Measurements from ENCODE around the gene ELF3.
"Not testable (repeated sequence)": the region's sequence is repeated elsewhere in the genome, so short reads cannot be mapped to it uniquely, and the experiment has no call there.

Gene ELF3

GRCh38 chr1:202034149-202034682 lies 23.8 kb downstream of the ELF3 start:
- Histone ChIP-seq H3K4me1 (ENCODE audit: insufficient read depth, low read length) (no peaks in the 10 kb centered on the region), H3K36me3 (ENCODE audit: insufficient read depth, low read length) (no peaks in the 10 kb centered on the region), H3K4me3 (ENCODE audit: low read length) (no peak overlapping the region), H3K9me3 (ENCODE audit: low read length) (no peaks in the 10 kb centered on the region), H3K27me3 (ENCODE audit: insufficient read depth, low read length) (peaks cover 2% of the 10 kb centered on the region), H2AFZ (ENCODE audit: low read depth, low read length) (no peak overlapping the region)

DNA sequence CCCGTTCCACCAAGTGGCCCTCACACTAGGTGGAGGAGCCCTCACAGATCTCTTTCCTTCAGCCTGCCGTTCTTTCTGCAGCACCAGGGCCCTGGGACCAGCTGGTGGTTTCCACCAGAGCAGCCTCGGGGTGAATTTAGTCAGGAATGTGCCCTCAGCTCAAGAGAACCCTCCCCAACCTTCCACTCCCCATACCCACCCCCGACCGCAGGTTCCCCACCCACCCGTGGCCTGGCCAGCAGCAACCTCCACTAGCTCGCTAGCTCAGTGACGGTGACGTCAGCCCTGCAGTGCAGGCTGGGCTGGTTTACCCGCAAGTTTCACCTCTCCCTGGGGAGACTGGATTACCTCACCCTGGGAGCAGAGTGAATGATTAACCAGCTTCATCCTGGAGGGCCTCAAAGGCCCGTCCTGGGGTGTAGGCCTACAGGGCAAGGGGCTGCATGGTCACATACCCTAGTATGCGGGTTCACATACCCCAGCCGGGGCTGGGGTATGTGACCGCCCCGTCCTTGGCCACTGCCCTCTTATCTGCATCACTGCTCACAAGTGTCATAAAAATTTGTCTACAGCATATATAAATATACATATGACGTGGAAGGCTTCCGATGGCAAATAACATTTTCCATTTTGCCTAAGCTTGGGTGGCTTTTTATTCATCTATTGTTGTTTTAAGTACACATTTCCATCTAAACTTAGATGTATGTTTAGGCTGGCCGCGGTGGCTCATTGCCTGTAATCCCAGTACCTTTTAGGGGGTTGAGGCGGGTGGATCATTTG lies 24.5 kb downstream of the ELF3 start:
- peaks cover 2% of the 10 kb centered on the region for H3K27me3 ChIP-seq (ENCODE audit: insufficient read depth, low read length)
- H3K4me1 ChIP-seq (ENCODE audit: insufficient read depth, low read length), result no peaks in the 10 kb centered on the region
- no peak overlapping the region for H2AFZ ChIP-seq (ENCODE audit: low read depth, low read length)
- no peaks in the 10 kb centered on the region for H3K9me3 ChIP-seq (ENCODE audit: low read length)
- no peak overlapping the region for H3K4me3 ChIP-seq (ENCODE audit: low read length)
- no peaks in the 10 kb centered on the region for H3K36me3 ChIP-seq (ENCODE audit: insufficient read depth, low read length)

- Histone ChIP-seq H3K27me3 (ENCODE audit: insufficient read depth, low read length) (peaks cover 2% of the 10 kb centered on the region), H2AFZ (ENCODE audit: low read depth, low read length) (no peak overlapping the region), H3K9me3 (ENCODE audit: low read length) (no peaks in the 10 kb centered on the region), H3K36me3 (ENCODE audit: insufficient read depth, low read length) (no peaks in the 10 kb centered on the region), H3K4me1 (ENCODE audit: insufficient read depth, low read length) (no peaks in the 10 kb centered on the region), H3K4me3 (ENCODE audit: low read length) (no peak overlapping the region)
Measured at GRCh38 chr1:202036595-202037387, 26.4 kb downstream of the ELF3 start.

DNA sequence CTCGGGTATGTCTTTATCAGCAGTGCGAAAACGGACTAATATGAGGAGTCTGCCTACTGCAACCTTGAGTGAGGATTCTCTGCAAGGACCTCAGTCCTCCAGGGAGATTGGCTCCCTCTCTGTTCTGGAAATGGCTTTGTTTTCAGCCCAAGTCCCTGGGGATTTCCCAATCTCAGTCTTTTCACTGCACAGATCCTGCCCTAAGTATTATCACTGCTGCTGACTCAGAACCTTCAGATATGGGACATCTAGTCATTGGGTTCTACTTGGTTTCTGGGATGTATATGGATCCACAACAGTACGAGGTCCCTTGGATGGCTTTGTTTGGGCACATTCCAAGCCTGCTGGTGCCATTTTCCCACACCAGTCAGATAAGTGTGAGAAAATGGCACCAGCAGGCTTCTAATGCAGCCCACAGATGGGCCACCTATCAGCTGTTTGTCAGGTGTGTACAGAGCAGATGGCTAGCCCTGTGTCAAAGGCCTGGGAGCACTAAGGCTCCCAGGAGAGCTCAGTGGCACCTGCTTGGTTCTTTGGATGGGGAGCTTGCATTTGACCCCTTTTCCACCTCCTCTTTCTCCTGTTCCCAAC lies 27.4 kb downstream of the ELF3 start:
- Histone ChIP-seq H2AFZ (ENCODE audit: low read depth, low read length) (no peak overlapping the region), H3K4me1 (ENCODE audit: insufficient read depth, low read length) (no peaks in the 10 kb centered on the region), H3K27me3 (ENCODE audit: insufficient read depth, low read length) (peaks cover 2% of the 10 kb centered on the region), H3K36me3 (ENCODE audit: insufficient read depth, low read length) (no peaks in the 10 kb centered on the region), H3K9me3 (ENCODE audit: low read length) (no peaks in the 10 kb centered on the region), H3K4me3 (ENCODE audit: low read length) (no peak overlapping the region)

- Histone ChIP-seq H3K36me3 (ENCODE audit: insufficient read depth, low read length) (no peaks in the 10 kb centered on the region), H3K27me3 (ENCODE audit: insufficient read depth, low read length) (peaks cover under 1% of the 10 kb centered on the region), H3K4me1 (ENCODE audit: insufficient read depth, low read length) (no peaks in the 10 kb centered on the region), H3K9me3 (ENCODE audit: low read length) (no peaks in the 10 kb centered on the region), H3K4me3 (ENCODE audit: low read length) (no peak overlapping the region), H2AFZ (ENCODE audit: low read depth, low read length) (no peak overlapping the region)
Measured at GRCh38 chr1:202038688-202039346, 28.4 kb downstream of the ELF3 start.

GRCh38 chr1:202045705-202046104 lies 35.3 kb downstream of the ELF3 start:
- peaks cover 8% of the 10 kb centered on the region for H3K27me3 ChIP-seq (ENCODE audit: insufficient read depth, low read length)
- H3K36me3 ChIP-seq (ENCODE audit: insufficient read depth, low read length), result no peaks in the 10 kb centered on the region
- H3K9me3 ChIP-seq (ENCODE audit: low read length), result no peaks in the 10 kb centered on the region
- H3K4me3 ChIP-seq (ENCODE audit: low read length), result no peak overlapping the region
- H2AFZ ChIP-seq (ENCODE audit: low read depth, low read length), result no peak overlapping the region
- H3K4me1 ChIP-seq (ENCODE audit: insufficient read depth, low read length), result no peaks in the 10 kb centered on the region

DNA sequence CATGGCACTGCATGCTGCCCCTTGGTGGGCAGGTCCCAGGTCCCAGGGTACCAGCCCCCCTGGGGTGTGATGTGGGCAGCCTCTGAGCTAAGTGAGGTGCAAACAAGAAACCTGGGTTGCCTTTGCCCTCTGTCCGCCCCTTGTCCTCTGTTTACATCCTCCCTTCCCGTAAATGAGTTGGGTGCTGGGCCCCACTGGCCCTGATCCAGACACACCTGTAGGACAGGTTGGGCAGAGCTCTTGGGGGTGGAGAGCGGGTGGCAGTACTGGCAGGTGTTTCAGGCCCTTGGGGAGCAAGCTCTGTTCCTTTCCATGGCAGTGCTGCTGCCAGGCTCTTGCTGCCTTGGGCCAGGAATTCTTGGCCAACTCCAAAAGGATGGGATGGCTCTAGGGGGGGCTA lies 35.8 kb downstream of the ELF3 start:
- Histone ChIP-seq H3K4me1 (ENCODE audit: insufficient read depth, low read length) (no peaks in the 10 kb centered on the region), H3K27me3 (ENCODE audit: insufficient read depth, low read length) (peaks cover 8% of the 10 kb centered on the region), H3K9me3 (ENCODE audit: low read length) (no peaks in the 10 kb centered on the region), H2AFZ (ENCODE audit: low read depth, low read length) (no peak overlapping the region), H3K4me3 (ENCODE audit: low read length) (no peak overlapping the region), H3K36me3 (ENCODE audit: insufficient read depth, low read length) (no peaks in the 10 kb centered on the region)

DNA sequence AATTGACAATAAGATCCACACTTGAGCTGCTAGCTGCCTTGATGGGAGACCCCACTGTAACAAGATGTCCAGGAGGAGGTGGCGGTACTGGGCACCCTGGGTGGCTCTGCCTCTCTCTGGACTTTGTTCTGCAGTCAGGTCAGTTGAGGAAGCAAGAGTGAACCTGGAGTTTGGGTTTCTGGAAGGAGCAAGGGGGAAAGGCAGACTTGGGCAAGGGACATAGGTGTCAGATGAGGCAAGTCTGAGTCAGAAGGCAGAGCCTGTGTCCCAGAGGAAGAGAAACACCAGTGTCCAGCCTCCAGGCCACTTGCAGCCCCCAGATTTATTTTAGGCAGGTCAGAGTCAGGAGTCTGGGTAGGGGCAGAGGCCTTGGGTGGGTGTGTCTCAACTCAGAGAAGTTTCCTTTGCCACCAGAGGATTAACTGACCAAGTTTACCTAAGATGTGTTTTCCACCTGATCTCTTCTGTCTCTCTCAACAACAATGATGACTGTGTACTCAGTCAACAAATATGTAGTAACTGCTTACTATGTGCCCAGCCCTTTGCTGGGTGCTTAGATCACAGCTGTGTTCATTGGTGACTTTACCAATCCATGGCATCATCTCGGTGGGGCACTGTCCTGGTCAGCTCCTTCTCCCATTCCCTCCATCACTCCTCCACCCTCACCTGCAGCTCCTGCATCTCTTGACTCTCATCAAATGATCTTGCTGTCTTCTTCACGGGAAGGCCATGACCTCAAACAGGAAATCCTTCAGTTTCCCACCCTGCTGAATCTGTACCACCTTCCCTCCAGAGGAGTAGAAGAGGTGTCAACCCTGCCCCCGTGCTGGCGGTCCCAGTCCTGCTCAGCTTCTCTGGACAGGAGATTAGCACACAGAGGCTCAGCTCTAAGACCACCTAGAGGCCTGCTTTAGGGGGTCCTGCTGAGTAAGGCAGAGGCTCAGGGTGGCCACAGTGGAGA lies 36.6 kb downstream of the ELF3 start:
- H3K4me1 ChIP-seq (ENCODE audit: insufficient read depth, low read length), result no peaks in the 10 kb centered on the region
- no peak overlapping the region for H3K4me3 ChIP-seq (ENCODE audit: low read length)
- peaks cover 8% of the 10 kb centered on the region for H3K27me3 ChIP-seq (ENCODE audit: insufficient read depth, low read length)
- no peaks in the 10 kb centered on the region for H3K9me3 ChIP-seq (ENCODE audit: low read length)
- no peaks in the 10 kb centered on the region for H3K36me3 ChIP-seq (ENCODE audit: insufficient read depth, low read length)
- no peak overlapping the region for H2AFZ ChIP-seq (ENCODE audit: low read depth, low read length)

- no peaks in the 10 kb centered on the region for H3K36me3 ChIP-seq (ENCODE audit: insufficient read depth, low read length)
- H3K27me3 ChIP-seq (ENCODE audit: insufficient read depth, low read length), result peaks cover 8% of the 10 kb centered on the region
- no peaks in the 10 kb centered on the region for H3K9me3 ChIP-seq (ENCODE audit: low read length)
- no peak overlapping the region for H2AFZ ChIP-seq (ENCODE audit: low read depth, low read length)
- no peaks in the 10 kb centered on the region for H3K4me1 ChIP-seq (ENCODE audit: insufficient read depth, low read length)
- H3K4me3 ChIP-seq (ENCODE audit: low read length), result no peak overlapping the region
Measured at GRCh38 chr1:202047977-202048376, 37.6 kb downstream of the ELF3 start.

GRCh38 chr1:202049129-202049528 lies 38.7 kb downstream of the ELF3 start:
- Histone ChIP-seq H3K4me1 (ENCODE audit: insufficient read depth, low read length) (no peaks in the 10 kb centered on the region), H3K9me3 (ENCODE audit: low read length) (no peaks in the 10 kb centered on the region), H2AFZ (ENCODE audit: low read depth, low read length) (no peak overlapping the region), H3K27me3 (ENCODE audit: insufficient read depth, low read length) (peaks cover 8% of the 10 kb centered on the region), H3K4me3 (ENCODE audit: low read length) (no peak overlapping the region), H3K36me3 (ENCODE audit: insufficient read depth, low read length) (no peaks in the 10 kb centered on the region)

- H3K36me3 ChIP-seq (ENCODE audit: insufficient read depth, low read length), result no peaks in the 10 kb centered on the region
- no peaks in the 10 kb centered on the region for H3K9me3 ChIP-seq (ENCODE audit: low read length)
- no peak overlapping the region for H3K4me3 ChIP-seq (ENCODE audit: low read length)
- H3K27me3 ChIP-seq (ENCODE audit: insufficient read depth, low read length), result peaks cover 4% of the 10 kb centered on the region
- no peak overlapping the region for H2AFZ ChIP-seq (ENCODE audit: low read depth, low read length)
- no peaks in the 10 kb centered on the region for H3K4me1 ChIP-seq (ENCODE audit: insufficient read depth, low read length)
Measured at GRCh38 chr1:202054094-202054493, 43.7 kb downstream of the ELF3 start.

GRCh38 chr1:202054673-202055072 lies 44.3 kb downstream of the ELF3 start:
- not testable (repeated sequence) for H3K36me3 ChIP-seq (ENCODE audit: insufficient read depth, low read length)

More at GRCh38 chr1:202054673-202055072, 44.3 kb downstream of the ELF3 start:
- not testable (repeated sequence) for H2AFZ ChIP-seq (ENCODE audit: low read depth, low read length); H3K4me3 ChIP-seq (ENCODE audit: low read length); H3K27me3 ChIP-seq (ENCODE audit: insufficient read depth, low read length); H3K4me1 ChIP-seq (ENCODE audit: insufficient read depth, low read length); H3K9me3 ChIP-seq (ENCODE audit: low read length)
